HFFc6 (cell line): Measurements from ENCODE around the gene CHD3. TPM values are rescaled to one million over a fixed set of nuclear protein-coding genes. Genes with fewer than 3 reads are reported as not detected.

ENCODE experiments used
- DNase-seq: peaks from one replicate; pipeline ENCODE4 v3.0.0-alpha.2; 2018
- H3K27ac Mint-ChIP-seq: 2 replicates; pipeline ENCODE4 v1.8.0; 2020; ENCODE audit warnings: mild to moderate bottlenecking, mixed read lengths
- H3K27me3 Mint-ChIP-seq: 2 replicates; pipeline ENCODE4 v1.8.0; 2021; ENCODE audit warnings: mild to moderate bottlenecking, moderate library complexity, mixed read lengths; ENCODE audit not compliant: insufficient read depth
- H3K36me3 Mint-ChIP-seq: 2 replicates; pipeline ENCODE4 v1.8.0; 2021; ENCODE audit warnings: low read depth, mixed read lengths
- H3K4me1 Mint-ChIP-seq: 2 replicates; pipeline ENCODE4 v1.8.0; 2020; ENCODE audit warnings: low read depth, mixed read lengths
- H3K4me3 Mint-ChIP-seq: 2 replicates; pipeline ENCODE4 v1.8.0; 2020; ENCODE audit warnings: mild to moderate bottlenecking, moderate library complexity, mixed read lengths
- H3K9me3 Mint-ChIP-seq: 2 replicates; pipeline ENCODE4 v1.8.0; 2020; ENCODE audit warnings: mild to moderate bottlenecking, mixed read lengths
- total RNA-seq, 6 experiments: library from RNA; stranded (reverse); fragmentation: NEBNext Ultra II Directional; extraction: Animal tissue kit (Norgen Biotek cat#: 25700); gene quantifications; 2 replicates in 1 of 6; 3 replicates in 5 of 6; pipeline ENCODE4 v1.2.3, GENCODE V29; 2021
- TF ChIP-seq, protein P1 (sequence below): fragments of 200-600 bp; sonication (generic); IDR thresholded peaks from 2 replicates; pipeline ENCODE4 v1.5.0; 2021; ENCODE audit warnings: antibody characterized with exemption, mild to moderate bottlenecking

Gene CHD3
- total RNA-seq, 6 experiments from 2014 or later, result 83.3 to 112 (median 110) TPM

DNA sequence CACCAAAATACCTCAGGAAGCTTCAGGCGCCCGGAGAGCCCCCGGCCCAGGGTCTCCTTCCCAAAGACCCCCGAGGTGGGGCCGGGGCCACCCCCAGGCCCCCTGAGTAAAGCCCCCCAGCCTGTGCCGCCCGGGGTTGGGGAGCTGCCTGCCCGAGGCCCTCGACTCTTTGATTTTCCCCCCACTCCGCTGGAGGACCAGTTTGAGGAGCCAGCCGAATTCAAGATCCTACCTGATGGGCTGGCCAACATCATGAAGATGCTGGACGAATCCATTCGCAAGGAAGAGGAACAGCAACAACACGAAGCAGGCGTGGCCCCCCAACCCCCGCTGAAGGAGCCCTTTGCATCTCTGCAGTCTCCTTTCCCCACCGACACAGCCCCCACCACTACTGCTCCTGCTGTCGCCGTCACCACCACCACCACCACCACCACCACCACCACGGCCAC lies 40.4 kb upstream of the CHD3 start:
- TF ChIP-seq, protein P1, sequence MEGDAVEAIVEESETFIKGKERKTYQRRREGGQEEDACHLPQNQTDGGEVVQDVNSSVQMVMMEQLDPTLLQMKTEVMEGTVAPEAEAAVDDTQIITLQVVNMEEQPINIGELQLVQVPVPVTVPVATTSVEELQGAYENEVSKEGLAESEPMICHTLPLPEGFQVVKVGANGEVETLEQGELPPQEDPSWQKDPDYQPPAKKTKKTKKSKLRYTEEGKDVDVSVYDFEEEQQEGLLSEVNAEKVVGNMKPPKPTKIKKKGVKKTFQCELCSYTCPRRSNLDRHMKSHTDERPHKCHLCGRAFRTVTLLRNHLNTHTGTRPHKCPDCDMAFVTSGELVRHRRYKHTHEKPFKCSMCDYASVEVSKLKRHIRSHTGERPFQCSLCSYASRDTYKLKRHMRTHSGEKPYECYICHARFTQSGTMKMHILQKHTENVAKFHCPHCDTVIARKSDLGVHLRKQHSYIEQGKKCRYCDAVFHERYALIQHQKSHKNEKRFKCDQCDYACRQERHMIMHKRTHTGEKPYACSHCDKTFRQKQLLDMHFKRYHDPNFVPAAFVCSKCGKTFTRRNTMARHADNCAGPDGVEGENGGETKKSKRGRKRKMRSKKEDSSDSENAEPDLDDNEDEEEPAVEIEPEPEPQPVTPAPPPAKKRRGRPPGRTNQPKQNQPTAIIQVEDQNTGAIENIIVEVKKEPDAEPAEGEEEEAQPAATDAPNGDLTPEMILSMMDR, result no peak
- Mint-ChIP-seq H3K27ac (no peak overlapping the region), H3K9me3 (no peaks in the 10 kb centered on the region), H3K4me3 (no peak overlapping the region), H3K27me3 (peaks cover 6% of the 10 kb centered on the region), H3K4me1 (peaks cover 9% of the 10 kb centered on the region), H3K36me3 (peaks cover 9% of the 10 kb centered on the region; the same call in 1 of the 2 replicates)
- DNase-seq, result no peak

DNA sequence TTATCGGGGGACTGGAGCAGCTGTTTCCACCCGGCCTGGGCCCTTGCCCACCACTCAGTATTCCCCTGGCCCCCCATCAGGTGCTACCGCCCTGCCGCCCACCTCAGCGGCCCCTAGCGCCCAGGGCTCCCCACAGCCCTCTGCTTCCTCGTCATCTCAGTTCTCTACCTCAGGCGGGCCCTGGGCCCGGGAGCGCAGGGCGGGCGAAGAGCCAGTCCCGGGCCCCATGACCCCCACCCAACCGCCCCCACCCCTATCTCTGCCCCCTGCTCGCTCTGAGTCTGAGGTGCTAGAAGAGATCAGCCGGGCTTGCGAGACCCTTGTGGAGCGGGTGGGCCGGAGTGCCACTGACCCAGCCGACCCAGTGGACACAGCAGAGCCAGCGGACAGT lies 39.9 kb upstream of the CHD3 start:
- TF ChIP-seq, protein P1, result no peak
- Mint-ChIP-seq H3K27me3 (peaks cover 4% of the 10 kb centered on the region), H3K36me3 (peaks cover 9% of the 10 kb centered on the region; the same call in 1 of the 2 replicates), H3K4me3 (no peak overlapping the region), H3K4me1 (peaks cover 9% of the 10 kb centered on the region), H3K9me3 (no peaks in the 10 kb centered on the region), H3K27ac (no peak overlapping the region)
- no peak for DNase-seq

DNA sequence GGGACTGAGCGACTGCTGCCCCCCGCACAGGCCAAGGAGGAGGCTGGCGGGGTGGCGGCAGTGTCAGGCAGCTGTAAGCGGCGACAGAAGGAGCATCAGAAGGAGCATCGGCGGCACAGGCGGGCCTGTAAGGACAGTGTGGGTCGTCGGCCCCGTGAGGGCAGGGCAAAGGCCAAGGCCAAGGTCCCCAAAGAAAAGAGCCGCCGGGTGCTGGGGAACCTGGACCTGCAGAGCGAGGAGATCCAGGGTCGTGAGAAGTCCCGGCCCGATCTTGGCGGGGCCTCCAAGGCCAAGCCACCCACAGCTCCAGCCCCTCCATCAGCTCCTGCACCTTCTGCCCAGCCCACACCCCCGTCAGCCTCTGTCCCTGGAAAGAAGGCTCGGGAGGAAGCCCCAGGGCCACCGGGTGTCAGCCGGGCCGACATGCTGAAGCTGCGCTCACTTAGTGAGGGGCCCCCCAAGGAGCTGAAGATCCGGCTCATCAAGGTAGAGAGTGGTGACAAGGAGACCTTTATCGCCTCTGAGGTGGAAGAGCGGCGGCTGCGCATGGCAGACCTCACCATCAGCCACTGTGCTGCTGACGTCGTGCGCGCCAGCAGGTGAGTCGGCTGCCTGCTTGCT lies 39.3 kb upstream of the CHD3 start:
- H3K27me3 Mint-ChIP-seq, result peaks cover 2% of the 10 kb centered on the region
- H3K4me3 Mint-ChIP-seq, result no peak overlapping the region
- no peak overlapping the region for H3K27ac Mint-ChIP-seq
- no peak for DNase-seq
- peaks cover 9% of the 10 kb centered on the region for H3K4me1 Mint-ChIP-seq
- peaks cover 9% of the 10 kb centered on the region; the same call in 1 of the 2 replicates for H3K36me3 Mint-ChIP-seq
- H3K9me3 Mint-ChIP-seq, result no peaks in the 10 kb centered on the region
- TF ChIP-seq, protein P1, result no peak

DNA sequence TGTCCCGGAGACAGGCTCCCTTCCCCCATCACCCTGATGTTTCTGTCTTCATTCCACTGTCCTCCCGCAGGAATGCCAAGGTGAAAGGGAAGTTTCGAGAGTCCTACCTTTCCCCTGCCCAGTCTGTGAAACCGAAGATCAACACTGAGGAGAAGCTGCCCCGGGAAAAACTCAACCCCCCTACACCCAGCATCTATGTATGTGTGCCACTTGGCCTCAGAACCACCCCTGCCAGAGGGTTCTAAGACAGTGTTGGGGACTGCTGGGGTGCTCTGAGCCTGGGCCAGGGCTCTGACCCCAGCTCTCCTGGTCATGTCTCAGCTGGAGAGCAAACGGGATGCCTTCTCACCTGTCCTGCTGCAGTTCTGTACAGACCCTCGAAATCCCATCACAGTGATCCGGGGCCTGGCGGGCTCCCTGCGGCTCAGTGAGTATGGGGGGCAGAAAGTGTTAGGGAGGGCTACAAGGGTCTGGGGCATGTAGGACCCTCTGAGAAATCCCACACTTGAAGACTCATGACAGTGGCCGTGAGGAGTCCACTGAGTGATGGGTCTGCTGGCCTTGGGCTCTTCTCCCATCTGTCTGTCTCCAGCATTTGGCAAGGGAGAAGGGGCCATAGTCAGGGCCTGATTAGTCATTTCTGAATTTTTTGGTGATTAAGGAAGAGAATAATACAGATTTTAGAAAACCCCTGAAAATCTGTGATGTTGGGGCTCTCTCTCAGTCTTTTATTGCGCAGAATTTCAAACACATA lies 38.7 kb upstream of the CHD3 start:
- no peak overlapping the region for H3K4me3 Mint-ChIP-seq
- H3K4me1 Mint-ChIP-seq, result peaks cover 9% of the 10 kb centered on the region
- no peak overlapping the region for H3K27ac Mint-ChIP-seq
- H3K27me3 Mint-ChIP-seq, result no peaks in the 10 kb centered on the region; the same call in 1 of the 2 replicates
- no peaks in the 10 kb centered on the region for H3K9me3 Mint-ChIP-seq
- TF ChIP-seq, protein P1, result no peak
- H3K36me3 Mint-ChIP-seq, result peaks cover 9% of the 10 kb centered on the region; the same call in 1 of the 2 replicates
- DNase-seq, result no peak

DNA sequence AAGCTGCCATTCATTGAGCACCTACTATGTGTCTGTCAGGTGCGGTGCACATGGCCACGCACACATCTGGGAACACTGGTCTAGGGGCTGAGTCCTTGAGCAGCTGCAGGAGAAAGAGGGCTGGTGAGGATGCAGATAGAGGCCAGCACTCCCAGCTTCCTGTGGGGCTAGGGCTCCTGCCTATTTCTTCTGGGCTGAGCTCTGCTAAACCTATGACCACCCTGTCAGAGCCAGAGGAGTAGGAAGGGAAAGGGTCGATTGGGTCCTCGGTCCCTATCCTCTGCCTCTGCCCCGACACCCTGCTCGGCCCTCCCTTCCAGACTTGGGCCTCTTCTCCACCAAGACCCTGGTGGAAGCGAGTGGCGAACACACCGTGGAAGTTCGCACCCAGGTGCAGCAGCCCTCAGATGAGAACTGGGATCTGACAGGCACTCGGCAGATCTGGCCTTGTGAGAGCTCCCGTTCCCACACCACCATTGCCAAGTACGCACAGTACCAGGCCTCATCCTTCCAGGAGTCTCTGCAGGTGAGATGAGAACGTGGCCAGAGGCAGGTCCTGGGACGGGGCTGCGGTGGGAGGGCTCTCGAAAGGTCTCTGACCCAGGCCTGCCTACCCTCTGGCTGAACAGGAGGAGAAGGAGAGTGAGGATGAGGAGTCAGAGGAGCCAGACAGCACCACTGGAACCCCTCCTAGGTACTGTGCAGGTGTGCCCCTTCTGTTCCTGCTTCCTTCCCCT lies 37.7 kb upstream of the CHD3 start:
- no peaks in the 10 kb centered on the region; the same call in 1 of the 2 replicates for H3K27me3 Mint-ChIP-seq
- H3K27ac Mint-ChIP-seq, result no peak overlapping the region
- DNase-seq, result no peak
- peaks cover 12% of the 10 kb centered on the region; the same call in 1 of the 2 replicates for H3K36me3 Mint-ChIP-seq
- H3K4me1 Mint-ChIP-seq, result peaks cover under 1% of the 10 kb centered on the region
- TF ChIP-seq, protein P1, result no peak
- no peak overlapping the region for H3K4me3 Mint-ChIP-seq
- H3K9me3 Mint-ChIP-seq, result no peaks in the 10 kb centered on the region
